Measurements from ENCODE around the gene TBC1D4. TPM values are rescaled to one million over a fixed set of nuclear protein-coding genes. Genes with fewer than 3 reads are reported as not detected.
"Not testable (repeated sequence)": the region's sequence is repeated elsewhere in the genome, so short reads cannot be mapped to it uniquely, and the experiment has no call there.

Gene TBC1D4
- total RNA-seq, 1 donor from 2014 or later, result 73.5 TPM

- Mint-ChIP-seq H3K27me3 (ENCODE audit: insufficient read depth) (peaks cover 3% of the 10 kb centered on the region), H3K4me1 (ENCODE audit: low read depth) (no peaks in the 10 kb centered on the region)
These were observed 218.1 kb downstream of the TBC1D4 start for GRCh38 chr13:75263741-75264407.

DNA sequence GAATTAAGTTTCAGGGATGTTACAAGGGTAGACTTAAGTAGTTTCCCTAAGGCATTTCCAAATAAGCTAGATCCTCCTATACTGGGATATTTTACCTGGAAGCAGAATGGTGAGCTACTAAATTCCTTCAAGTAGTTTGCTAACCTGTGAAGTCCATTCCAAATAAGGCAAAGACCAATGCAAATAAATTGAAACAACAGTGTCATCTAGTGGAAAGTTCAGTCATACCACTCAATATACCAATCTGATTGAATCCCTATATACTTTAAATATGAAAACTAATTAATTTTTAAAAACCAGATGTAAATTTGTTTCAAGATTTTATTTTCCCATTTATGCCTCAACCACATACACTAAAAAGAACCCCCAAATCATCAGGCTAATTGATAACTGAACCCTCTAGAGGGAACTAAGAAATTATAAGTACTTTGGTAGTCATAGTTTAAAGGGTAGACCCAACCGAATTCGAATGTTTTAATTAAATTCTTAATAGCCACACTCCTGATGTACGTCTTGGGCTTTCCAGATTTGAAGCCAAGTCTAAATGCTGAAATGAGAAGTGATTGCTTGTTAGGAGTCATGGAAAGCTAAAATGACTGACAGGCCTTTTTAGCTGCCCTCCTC lies 223.7 kb downstream of the TBC1D4 start:
- DNase-seq (ENCODE audit: low spot score), result no peak
- Mint-ChIP-seq H3K9me3 (no peaks in the 10 kb centered on the region), H3K4me3 (no peak overlapping the region), H3K4me1 (ENCODE audit: low read depth) (no peaks in the 10 kb centered on the region), H3K27ac (no peak overlapping the region), H3K36me3 (ENCODE audit: low read depth) (no peaks in the 10 kb centered on the region), H3K27me3 (ENCODE audit: insufficient read depth) (peaks cover 8% of the 10 kb centered on the region)
- intact Hi-C loops (cut with micrococcal nuclease), result no loop called here

More at GRCh38 chr13:75263741-75264407, 218.1 kb downstream of the TBC1D4 start:
- no peak overlapping the region for H3K27ac Mint-ChIP-seq
- H3K9me3 Mint-ChIP-seq, result no peaks in the 10 kb centered on the region
- DNase-seq (ENCODE audit: low spot score), result no peak
- intact Hi-C loops (cut with micrococcal nuclease), result no loop called here
- no peaks in the 10 kb centered on the region for H3K36me3 Mint-ChIP-seq (ENCODE audit: low read depth)
- no peak overlapping the region for H3K4me3 Mint-ChIP-seq

GRCh38 chr13:75256922-75257321 lies 225.0 kb downstream of the TBC1D4 start:
- no peak overlapping the region for H3K4me3 Mint-ChIP-seq
- no peaks in the 10 kb centered on the region for H3K36me3 Mint-ChIP-seq (ENCODE audit: low read depth)
- H3K27ac Mint-ChIP-seq, result no peak overlapping the region
- H3K4me1 Mint-ChIP-seq (ENCODE audit: low read depth), result no peaks in the 10 kb centered on the region
- no peaks in the 10 kb centered on the region for H3K9me3 Mint-ChIP-seq
- intact Hi-C loops (cut with micrococcal nuclease), result no loop called here
- H3K27me3 Mint-ChIP-seq (ENCODE audit: insufficient read depth), result peaks cover 5% of the 10 kb centered on the region
- DNase-seq (ENCODE audit: low spot score), result no peak

DNA sequence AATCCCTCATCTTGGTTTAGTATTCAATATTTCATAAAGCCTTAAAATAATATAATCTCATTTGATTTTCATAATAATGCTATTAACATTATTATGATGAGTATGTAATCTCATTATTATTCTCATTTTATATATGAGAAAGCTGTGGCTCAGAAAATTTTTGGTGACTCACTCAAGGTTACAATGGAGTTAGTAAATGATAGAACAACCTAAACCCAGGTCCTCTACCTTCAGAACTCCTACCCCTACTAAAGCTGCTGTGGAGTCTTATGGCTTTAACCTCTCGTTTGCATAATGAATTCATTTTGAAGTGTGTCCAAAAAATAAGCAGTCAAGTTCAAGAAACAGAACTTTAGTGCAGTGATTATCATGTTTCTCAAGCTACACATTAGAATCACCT lies 226.3 kb downstream of the TBC1D4 start:
- DNase-seq (ENCODE audit: low spot score), result no peak
- Mint-ChIP-seq H3K36me3 (ENCODE audit: low read depth) (no peaks in the 10 kb centered on the region), H3K27me3 (ENCODE audit: insufficient read depth) (peaks cover 5% of the 10 kb centered on the region), H3K27ac (no peak overlapping the region), H3K4me1 (ENCODE audit: low read depth) (no peaks in the 10 kb centered on the region), H3K4me3 (no peak overlapping the region), H3K9me3 (no peaks in the 10 kb centered on the region)
- intact Hi-C loops (cut with micrococcal nuclease), result no loop called here

GRCh38 chr13:75255147-75255546 lies 226.8 kb downstream of the TBC1D4 start:
- DNase-seq (ENCODE audit: low spot score), result no peak
- no peaks in the 10 kb centered on the region for H3K9me3 Mint-ChIP-seq
- H3K27ac Mint-ChIP-seq, result no peak overlapping the region
- peaks cover 7% of the 10 kb centered on the region for H3K27me3 Mint-ChIP-seq (ENCODE audit: insufficient read depth)
- no peaks in the 10 kb centered on the region for H3K4me1 Mint-ChIP-seq (ENCODE audit: low read depth)
- H3K36me3 Mint-ChIP-seq (ENCODE audit: low read depth), result no peaks in the 10 kb centered on the region
- no peak overlapping the region for H3K4me3 Mint-ChIP-seq
- intact Hi-C loops (cut with micrococcal nuclease), result no loop called here

- H3K36me3 Mint-ChIP-seq (ENCODE audit: low read depth), result no peaks in the 10 kb centered on the region
- no peaks in the 10 kb centered on the region for H3K9me3 Mint-ChIP-seq
- H3K27ac Mint-ChIP-seq, result no peak overlapping the region
- DNase-seq (ENCODE audit: low spot score), result no peak
- no peaks in the 10 kb centered on the region for H3K4me1 Mint-ChIP-seq (ENCODE audit: low read depth)
- intact Hi-C loops (cut with micrococcal nuclease), result no loop called here
- no peak overlapping the region for H3K4me3 Mint-ChIP-seq
- H3K27me3 Mint-ChIP-seq (ENCODE audit: insufficient read depth), result peaks cover 8% of the 10 kb centered on the region
These were observed 230.8 kb downstream of the TBC1D4 start for GRCh38 chr13:75251188-75251587.

DNA sequence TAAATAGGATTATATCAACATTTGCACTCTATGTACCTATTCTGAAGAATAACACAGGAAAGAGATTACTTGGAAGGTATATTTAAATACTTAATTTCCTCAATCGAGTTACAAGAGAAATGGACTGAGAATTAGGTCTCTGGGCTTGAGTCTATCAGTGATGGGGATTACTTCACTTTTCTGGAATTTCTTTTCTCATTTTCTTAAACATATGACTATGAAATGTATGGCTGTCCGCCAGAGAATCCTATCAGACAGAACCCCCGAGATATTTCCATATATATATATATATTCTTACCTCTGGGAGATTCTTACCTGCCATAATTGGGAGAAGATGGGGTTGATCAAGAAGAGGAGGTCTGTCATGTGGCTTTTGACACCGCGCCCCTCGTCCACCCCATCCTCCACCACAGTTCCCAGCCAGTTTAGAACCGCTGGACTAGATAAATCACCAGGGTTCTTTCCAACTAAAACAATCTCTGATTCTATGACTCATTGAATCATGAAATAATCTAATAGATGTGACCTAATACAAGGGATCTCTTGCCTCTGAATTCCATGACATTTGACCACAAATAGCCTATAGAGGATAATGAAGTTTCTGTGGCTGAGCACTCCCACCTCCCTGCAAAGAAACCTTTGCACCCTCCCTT lies 231.3 kb downstream of the TBC1D4 start:
- no peaks in the 10 kb centered on the region for H3K36me3 Mint-ChIP-seq (ENCODE audit: low read depth)
- no peaks in the 10 kb centered on the region for H3K4me1 Mint-ChIP-seq (ENCODE audit: low read depth)
- peaks cover 2% of the 10 kb centered on the region for H3K9me3 Mint-ChIP-seq
- H3K4me3 Mint-ChIP-seq, result no peak overlapping the region
- intact Hi-C loops (cut with micrococcal nuclease), result no loop called here
- no peak overlapping the region for H3K27ac Mint-ChIP-seq
- no peak for DNase-seq (ENCODE audit: low spot score)
- peaks cover 10% of the 10 kb centered on the region for H3K27me3 Mint-ChIP-seq (ENCODE audit: insufficient read depth)

- H3K4me3 Mint-ChIP-seq; intact Hi-C loops (cut with micrococcal nuclease); DNase-seq (ENCODE audit: low spot score); H3K27me3 Mint-ChIP-seq (ENCODE audit: insufficient read depth); H3K9me3 Mint-ChIP-seq; H3K27ac Mint-ChIP-seq; H3K4me1 Mint-ChIP-seq (ENCODE audit: low read depth); H3K36me3 Mint-ChIP-seq (ENCODE audit: low read depth): not testable (repeated sequence)
These were observed 236.4 kb downstream of the TBC1D4 start for GRCh38 chr13:75245578-75245977.

GRCh38 chr13:75240240-75240639 lies 241.7 kb downstream of the TBC1D4 start:
- H3K4me1 Mint-ChIP-seq (ENCODE audit: low read depth); DNase-seq (ENCODE audit: low spot score); intact Hi-C loops (cut with micrococcal nuclease); H3K9me3 Mint-ChIP-seq; H3K27ac Mint-ChIP-seq; H3K36me3 Mint-ChIP-seq (ENCODE audit: low read depth); H3K4me3 Mint-ChIP-seq; H3K27me3 Mint-ChIP-seq (ENCODE audit: insufficient read depth): not testable (repeated sequence)

DNA sequence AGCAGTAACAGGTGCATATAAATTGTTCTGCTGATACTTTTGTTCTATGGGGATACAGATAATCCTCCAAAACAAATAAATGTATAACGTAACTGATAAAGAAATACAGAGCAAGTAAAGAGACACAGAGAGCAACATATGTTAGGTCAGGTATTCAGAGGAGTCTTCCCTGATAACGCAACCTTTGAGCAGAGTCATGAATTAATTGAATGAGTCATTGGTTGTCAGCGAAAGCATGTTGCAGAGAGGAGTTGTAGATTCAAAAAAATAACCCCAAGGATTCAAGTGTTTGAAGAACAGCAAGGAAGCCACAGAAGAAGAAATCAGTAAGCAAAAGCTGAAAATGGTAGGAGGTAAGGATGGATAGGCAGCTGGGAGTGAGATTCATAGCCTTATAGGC lies 245.2 kb downstream of the TBC1D4 start:
- no peaks in the 10 kb centered on the region for H3K36me3 Mint-ChIP-seq (ENCODE audit: low read depth)
- intact Hi-C loops (cut with micrococcal nuclease), result no loop called here
- no peak for DNase-seq (ENCODE audit: low spot score)
- no peak overlapping the region for H3K4me3 Mint-ChIP-seq
- H3K4me1 Mint-ChIP-seq (ENCODE audit: low read depth), result no peaks in the 10 kb centered on the region
- no peak overlapping the region for H3K27ac Mint-ChIP-seq
- no peaks in the 10 kb centered on the region for H3K27me3 Mint-ChIP-seq (ENCODE audit: insufficient read depth)
- peaks cover 3% of the 10 kb centered on the region for H3K9me3 Mint-ChIP-seq

Other genes with a start within 250 kb of the TBC1D4 start
- 87.1 and 88.7 TPM in 2 replicates for gene COMMD6, start 55.7 kb upstream of the TBC1D4 start, total RNA-seq
- 38.9 and 46.6 TPM in 2 replicates for gene UCHL3, start 67.6 kb upstream of the TBC1D4 start, total RNA-seq
- 2.9 and 3.2 TPM in 2 replicates for gene LMO7, start 154.2 kb upstream of the TBC1D4 start, total RNA-seq

Data from activated T-helper 1 cell treated with anti-CD3 and anti-CD28 coated beads, Interleukin-12 subunit alpha, Interleukin-12 subunit beta, Interleukin-2, Interleukin-4 antibody, amounts not matched to agents 30 ng/mL and 10 ng/mL and 1 ng/mL, durations not matched to agents 14 hours and 24 hours and 36 hours (primary cell).